IPS-20b (cell line): ENCODE results near the gene RAP1GAP.
"Not testable (repeated sequence)": the region's sequence is repeated elsewhere in the genome, so short reads cannot be mapped to it uniquely, and the experiment has no call there.

ENCODE experiments used
- H3K27ac ChIP-seq: one replicate; pipeline ENCODE4 v1.5.1; 2013; ENCODE audit warnings: low read length
- H3K27me3 ChIP-seq: 2 replicates; pipeline ENCODE4 v1.6.1; 2013; ENCODE audit warnings: mild to moderate bottlenecking, low read length, inconsistent platforms; ENCODE audit not compliant: insufficient read depth
- H3K36me3 ChIP-seq: 2 replicates; pipeline ENCODE4 v1.6.1; 2013; ENCODE audit warnings: low read depth, mild to moderate bottlenecking, inconsistent platforms, low read length, moderate library complexity; ENCODE audit not compliant: insufficient read depth
- H3K4me1 ChIP-seq: 2 replicates; pipeline ENCODE4 v1.6.1; 2013; ENCODE audit warnings: mild to moderate bottlenecking, control low read depth, inconsistent platforms, low read length, moderate library complexity; ENCODE audit not compliant: insufficient read depth
- H3K4me3 ChIP-seq: 2 replicates; pipeline ENCODE4 v1.5.1; 2013; ENCODE audit warnings: mild to moderate bottlenecking, low read length, inconsistent platforms
- H3K9ac ChIP-seq: 2 replicates; pipeline ENCODE4 v1.6.1; 2013; ENCODE audit warnings: low read depth, mild to moderate bottlenecking, inconsistent platforms, low read length, moderate library complexity
- H3K9me3 ChIP-seq: 2 replicates; pipeline ENCODE4 v1.6.1; 2013; ENCODE audit warnings: mild to moderate bottlenecking, low read depth, low read length, inconsistent platforms; ENCODE audit not compliant: insufficient read depth

The RAP1GAP gene

GRCh38 chr1:21638531-21639341, 30.4 kb downstream of the RAP1GAP start:
- Histone ChIP-seq H3K4me3 (no peak overlapping the region), H3K9ac (no peak overlapping the region), H3K9me3 (no peaks in the 10 kb centered on the region), H3K4me1 (no peaks in the 10 kb centered on the region; the same call in 1 of the 2 replicates), H3K27me3 (no peaks in the 10 kb centered on the region), H3K27ac (no peak overlapping the region), H3K36me3 (no peaks in the 10 kb centered on the region)

GRCh38 chr1:21637514-21637913, 31.6 kb downstream of the RAP1GAP start:
- Histone ChIP-seq H3K27me3 (no peaks in the 10 kb centered on the region), H3K4me3 (no peak overlapping the region), H3K4me1 (no peaks in the 10 kb centered on the region; the same call in 1 of the 2 replicates), H3K36me3 (no peaks in the 10 kb centered on the region), H3K9ac (no peak overlapping the region), H3K9me3 (no peaks in the 10 kb centered on the region), H3K27ac (no peak overlapping the region)

GRCh38 chr1:21636029-21636428, 33.1 kb downstream of the RAP1GAP start:
- H3K36me3 ChIP-seq: no peaks in the 10 kb centered on the region
- no peak overlapping the region for H3K4me3 ChIP-seq
- H3K27me3 ChIP-seq: no peaks in the 10 kb centered on the region
- H3K9me3 ChIP-seq: no peaks in the 10 kb centered on the region
- H3K4me1 ChIP-seq: peaks cover under 1% of the 10 kb centered on the region
- no peak overlapping the region for H3K27ac ChIP-seq
- no peak overlapping the region for H3K9ac ChIP-seq

- H3K27me3 ChIP-seq: no peaks in the 10 kb centered on the region
- no peak overlapping the region; the same call in 1 of the 2 replicates for H3K9ac ChIP-seq
- no peak overlapping the region for H3K27ac ChIP-seq
- H3K4me3 ChIP-seq: no peak overlapping the region
- H3K9me3 ChIP-seq: no peaks in the 10 kb centered on the region
- H3K4me1 ChIP-seq: peaks cover 6% of the 10 kb centered on the region
- H3K36me3 ChIP-seq: no peaks in the 10 kb centered on the region
These were observed 34.2 kb downstream of the RAP1GAP start for GRCh38 chr1:21634806-21635535.

GRCh38 chr1:21633992-21634805, 35.0 kb downstream of the RAP1GAP start:
- Histone ChIP-seq H3K4me1 (peaks cover 13% of the 10 kb centered on the region), H3K4me3 (no peak overlapping the region), H3K9ac (no peak overlapping the region), H3K27ac (no peak overlapping the region), H3K9me3 (no peaks in the 10 kb centered on the region), H3K36me3 (no peaks in the 10 kb centered on the region), H3K27me3 (no peaks in the 10 kb centered on the region)

GRCh38 chr1:21633141-21633755, 35.9 kb downstream of the RAP1GAP start:
- Histone ChIP-seq H3K9ac (no peak overlapping the region), H3K27ac (no peak overlapping the region), H3K9me3 (no peaks in the 10 kb centered on the region), H3K27me3 (no peaks in the 10 kb centered on the region), H3K4me3 (no peak overlapping the region), H3K4me1 (peaks cover 17% of the 10 kb centered on the region), H3K36me3 (no peaks in the 10 kb centered on the region)

GRCh38 chr1:21631944-21632887, 36.9 kb downstream of the RAP1GAP start:
- Histone ChIP-seq H3K4me3 (no peak overlapping the region), H3K4me1 (peaks cover 17% of the 10 kb centered on the region), H3K9ac (no peak overlapping the region), H3K9me3 (no peaks in the 10 kb centered on the region), H3K27ac (no peak overlapping the region), H3K36me3 (no peaks in the 10 kb centered on the region), H3K27me3 (no peaks in the 10 kb centered on the region)

- H3K27ac ChIP-seq: not testable (repeated sequence)
- peaks cover 17% of the 10 kb centered on the region for H3K4me1 ChIP-seq
These were observed 37.6 kb downstream of the RAP1GAP start for GRCh38 chr1:21631590-21631943.

GRCh38 chr1:21630571-21631343, 38.4 kb downstream of the RAP1GAP start:
- Histone ChIP-seq H3K9ac (no peak overlapping the region), H3K27ac (no peak overlapping the region), H3K4me1 (peaks cover 17% of the 10 kb centered on the region), H3K9me3 (no peaks in the 10 kb centered on the region), H3K36me3 (no peaks in the 10 kb centered on the region), H3K4me3 (peak overlapping the region; percentile 25; the same call in 1 of the 2 replicates), H3K27me3 (no peaks in the 10 kb centered on the region)

More at GRCh38 chr1:21631590-21631943, 37.6 kb downstream of the RAP1GAP start:
- H3K9me3 ChIP-seq, H3K4me3 ChIP-seq, H3K36me3 ChIP-seq, H3K27me3 ChIP-seq, H3K9ac ChIP-seq: not testable (repeated sequence)

- Histone ChIP-seq H3K4me3 (no peak overlapping the region), H3K27me3 (no peaks in the 10 kb centered on the region), H3K9me3 (no peaks in the 10 kb centered on the region), H3K4me1 (peaks cover 17% of the 10 kb centered on the region), H3K9ac (no peak overlapping the region), H3K36me3 (no peaks in the 10 kb centered on the region), H3K27ac (no peak overlapping the region)
These were observed 39.2 kb downstream of the RAP1GAP start for GRCh38 chr1:21629971-21630370.
